Activated CD4-positive, alpha-beta T cell treated with anti-CD3 and anti-CD28 coated beads, Interleukin-2, amount 10 ng/mL, durations not matched to agents 24 days and 14 days (primary cell): ENCODE measurements around the gene DGUOK. TPM values are rescaled to one million over a fixed set of nuclear protein-coding genes. Genes with fewer than 3 reads are reported as not detected.
A peak's percentile ranks its signal among the peaks of the same experiment; 100 is the strongest.

Source experiments
- DNase-seq: peaks from one replicate; pipeline ENCODE4 v3.0.0; 2022
- H3K27ac Mint-ChIP-seq: one replicate; pipeline ENCODE4 v1.8.0; 2022; ENCODE audit warnings: mild to moderate bottlenecking, mixed read lengths
- H3K27me3 Mint-ChIP-seq: one replicate; pipeline ENCODE4 v1.8.0; 2022; ENCODE audit warnings: mixed read lengths
- H3K36me3 Mint-ChIP-seq: one replicate; pipeline ENCODE4 v1.8.0; 2022; ENCODE audit warnings: low read depth, mild to moderate bottlenecking, mixed read lengths
- H3K4me1 Mint-ChIP-seq: one replicate; pipeline ENCODE4 v1.8.0; 2021; ENCODE audit warnings: mixed read lengths
- H3K4me3 Mint-ChIP-seq: one replicate; pipeline ENCODE4 v1.8.0; 2022; ENCODE audit warnings: mild to moderate bottlenecking, moderate library complexity, mixed read lengths
- H3K9me3 Mint-ChIP-seq: one replicate; pipeline ENCODE4 v1.8.0; 2021; ENCODE audit warnings: mixed read lengths
- intact Hi-C: fragments of 100-400 bp; cut with micrococcal nuclease; formaldehyde crosslinking; loops from one replicate; pipeline ENCODE4 v1.15.1; 2023
- total RNA-seq: library from RNA; stranded (reverse); gene quantifications from 2 replicates; pipeline ENCODE4 v1.2.3, GENCODE V29; 2022

The DGUOK gene
- total RNA-seq, 1 donor from 2014 or later: 94.9 TPM

GRCh38 chr2:74001781-74002504 is 75.3 kb downstream of the DGUOK start:
- H3K27ac Mint-ChIP-seq: peak overlapping the region; percentile 62
- intact Hi-C loops: loop anchor here (2.0 kb wide), 2 partner anchors 173 to 197 kb away; partner anchors contain the start of genes MTHFD2 and STAMBP
- H3K4me3 Mint-ChIP-seq: peak overlapping the region; percentile 74
- H3K36me3 Mint-ChIP-seq: peaks cover 14% of the 10 kb centered on the region
- no peaks in the 10 kb centered on the region for H3K27me3 Mint-ChIP-seq
- no peak for DNase-seq
- H3K4me1 Mint-ChIP-seq: peaks cover 67% of the 10 kb centered on the region
- H3K9me3 Mint-ChIP-seq: no peaks in the 10 kb centered on the region

- H3K9me3 Mint-ChIP-seq: no peaks in the 10 kb centered on the region
- peak overlapping the region; percentile 84 for H3K4me3 Mint-ChIP-seq
- H3K36me3 Mint-ChIP-seq: peaks cover 12% of the 10 kb centered on the region
- DNase-seq: peak; percentile 95
- H3K4me1 Mint-ChIP-seq: peaks cover 65% of the 10 kb centered on the region
- peak overlapping the region; percentile 62 for H3K27ac Mint-ChIP-seq
- H3K27me3 Mint-ChIP-seq: no peaks in the 10 kb centered on the region
- intact Hi-C loops: loop anchor here (2.0 kb wide), 2 partner anchors 174 to 196 kb away; partner anchors contain the start of genes MTHFD2 and STAMBP
Measured at GRCh38 chr2:74002505-74003421, 76.1 kb downstream of the DGUOK start.

GRCh38 chr2:74003494-74004211 is 77.0 kb downstream of the DGUOK start:
- DNase-seq: no peak
- peaks cover 57% of the 10 kb centered on the region for H3K4me1 Mint-ChIP-seq
- peak overlapping the region; percentile 84 for H3K4me3 Mint-ChIP-seq
- H3K36me3 Mint-ChIP-seq: peaks cover 12% of the 10 kb centered on the region
- no peaks in the 10 kb centered on the region for H3K27me3 Mint-ChIP-seq
- H3K9me3 Mint-ChIP-seq: no peaks in the 10 kb centered on the region
- peak overlapping the region; percentile 67 for H3K27ac Mint-ChIP-seq
- intact Hi-C loops: loop anchor here (2.0 kb wide), 2 partner anchors 175 to 195 kb away; partner anchors contain the start of genes MTHFD2 and STAMBP

DNA sequence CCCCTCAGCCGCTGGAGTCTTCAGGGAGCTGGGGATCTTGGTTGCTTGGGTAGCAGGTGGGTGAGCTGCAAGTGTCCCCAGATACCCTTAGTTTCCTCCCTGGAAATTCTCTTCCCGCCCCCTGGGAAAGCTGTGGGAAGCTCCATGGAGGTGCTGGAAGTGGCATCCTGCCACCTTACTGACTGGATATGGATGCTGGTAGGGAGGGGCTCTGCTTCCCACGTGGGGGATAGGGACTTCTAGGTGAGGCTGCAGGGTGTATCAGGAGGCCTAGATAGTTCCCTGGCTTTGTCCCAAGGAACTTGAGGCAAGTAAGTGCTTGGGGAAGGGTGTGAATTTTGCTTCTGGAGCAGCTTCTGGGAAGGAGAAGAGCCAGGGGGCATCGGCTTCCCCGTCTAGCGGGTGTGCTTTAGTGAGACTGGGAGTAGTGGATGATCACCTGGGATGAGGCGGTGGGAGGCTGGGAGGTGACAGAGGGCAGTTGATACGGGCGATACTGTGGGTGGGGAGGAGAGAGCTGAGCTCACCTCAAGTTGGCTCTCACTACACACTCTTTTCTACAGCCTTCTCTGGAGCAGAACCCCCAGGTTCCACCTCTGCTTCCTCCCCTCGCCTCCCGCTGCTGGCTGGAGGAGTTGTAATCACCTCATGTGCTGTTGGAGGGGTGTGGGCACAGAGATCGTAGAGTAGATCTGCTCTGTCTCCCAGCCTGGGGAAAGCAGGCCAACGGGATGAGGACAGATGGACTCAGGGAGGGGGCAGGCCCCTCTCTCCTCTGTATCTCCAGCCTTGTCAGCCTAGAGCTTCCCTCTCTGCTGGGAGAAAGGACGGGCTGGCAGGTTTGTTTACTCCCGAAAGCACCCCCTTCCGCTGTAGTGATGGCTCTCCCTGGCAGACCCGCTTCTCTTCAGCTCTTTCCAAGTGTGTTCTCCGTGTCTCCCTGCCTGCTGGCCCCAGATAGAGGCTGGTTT is 77.8 kb downstream of the DGUOK start:
- Mint-ChIP-seq H3K27me3 (no peaks in the 10 kb centered on the region), H3K36me3 (peaks cover 12% of the 10 kb centered on the region), H3K4me1 (peaks cover 49% of the 10 kb centered on the region), H3K4me3 (no peak overlapping the region), H3K9me3 (no peaks in the 10 kb centered on the region), H3K27ac (peak overlapping the region; percentile 12)
- intact Hi-C loops: no loop called here
- no peak for DNase-seq

- no peak overlapping the region for H3K27ac Mint-ChIP-seq
- no peak for DNase-seq
- H3K27me3 Mint-ChIP-seq: no peaks in the 10 kb centered on the region
- peaks cover 13% of the 10 kb centered on the region for H3K36me3 Mint-ChIP-seq
- no peak overlapping the region for H3K4me3 Mint-ChIP-seq
- H3K4me1 Mint-ChIP-seq: peaks cover 41% of the 10 kb centered on the region
- intact Hi-C loops: no loop called here
- no peaks in the 10 kb centered on the region for H3K9me3 Mint-ChIP-seq
Measured at GRCh38 chr2:74005786-74006185, 79.1 kb downstream of the DGUOK start.

DNA sequence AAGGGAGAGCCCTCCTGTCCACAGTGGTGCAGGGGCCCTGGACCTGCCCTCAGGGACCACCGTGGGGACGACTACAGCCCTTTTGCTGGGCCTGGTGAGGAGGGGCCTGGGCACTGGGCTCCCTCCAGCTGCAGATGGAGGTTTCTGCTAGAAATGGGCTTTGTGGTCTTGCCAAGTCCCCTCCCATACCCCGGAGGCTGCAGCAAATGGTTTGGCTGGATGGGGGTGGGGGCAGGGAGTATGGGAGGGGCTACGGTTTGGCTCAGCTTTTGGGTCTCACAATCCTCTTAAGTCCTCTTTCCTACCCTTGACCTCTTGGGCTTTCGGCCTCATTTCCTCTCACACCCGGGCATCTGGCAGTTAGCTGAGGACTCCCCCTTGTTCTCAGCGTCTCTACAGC is 79.8 kb downstream of the DGUOK start:
- Mint-ChIP-seq H3K4me1 (peaks cover 34% of the 10 kb centered on the region), H3K27ac (no peak overlapping the region), H3K9me3 (no peaks in the 10 kb centered on the region), H3K36me3 (peaks cover 13% of the 10 kb centered on the region), H3K27me3 (no peaks in the 10 kb centered on the region), H3K4me3 (no peak overlapping the region)
- intact Hi-C loops: no loop called here
- DNase-seq: no peak

- Mint-ChIP-seq H3K36me3 (peaks cover 13% of the 10 kb centered on the region), H3K27me3 (no peaks in the 10 kb centered on the region), H3K4me3 (no peak overlapping the region), H3K27ac (no peak overlapping the region), H3K4me1 (peaks cover 28% of the 10 kb centered on the region), H3K9me3 (no peaks in the 10 kb centered on the region)
- intact Hi-C loops: no loop called here
- DNase-seq: no peak
Measured at GRCh38 chr2:74007121-74007520, 80.4 kb downstream of the DGUOK start.

- peaks cover 13% of the 10 kb centered on the region for H3K36me3 Mint-ChIP-seq
- H3K9me3 Mint-ChIP-seq: no peaks in the 10 kb centered on the region
- no peak for DNase-seq
- intact Hi-C loops: no loop called here
- H3K4me3 Mint-ChIP-seq: no peak overlapping the region
- peaks cover 28% of the 10 kb centered on the region for H3K4me1 Mint-ChIP-seq
- no peaks in the 10 kb centered on the region for H3K27me3 Mint-ChIP-seq
- no peak overlapping the region for H3K27ac Mint-ChIP-seq
Measured at GRCh38 chr2:74007711-74008110, 81.0 kb downstream of the DGUOK start.

Other genes starting within 250 kb of the DGUOK start
- gene TPRKB, start 189.5 kb upstream of the DGUOK start, total RNA-seq: 37.6 and 38.5 TPM in 2 replicates
- gene DUSP11, start 146.8 kb upstream of the DGUOK start, total RNA-seq: 38.1 and 39.5 TPM in 2 replicates
- 0.07 TPM in 1 of 2 replicates, not detected in the other for gene C2orf78, start 142.7 kb upstream of the DGUOK start, total RNA-seq
- gene STAMBP, start 97.9 kb upstream of the DGUOK start, total RNA-seq: 58.4 and 59.9 TPM in 2 replicates
- gene ACTG2, start 33.9 kb upstream of the DGUOK start, total RNA-seq: not detected in 2 replicates
- gene TET3, start 58.0 kb downstream of the DGUOK start, total RNA-seq: 20.7 and 22.0 TPM in 2 replicates
- gene BOLA3, start 221.0 kb downstream of the DGUOK start, total RNA-seq: 100 and 103 TPM in 2 replicates